Measurements from ENCODE around the gene MICAL1. TPM values are rescaled to one million over a fixed set of nuclear protein-coding genes. Genes with fewer than 3 reads are reported as not detected.

MICAL1 gene
- total RNA-seq, 1 experiment from 2014 or later, result 51.9 TPM

- Histone ChIP-seq H3K27ac (peak within 1 kb of the TSS; percentile 62), H3K36me3 (peaks cover 41% of the 10 kb centered on the region), H3K4me1 (replicated peaks) (peaks cover 37% of the 10 kb centered on the region), H3K4me3 (peak within 1 kb of the TSS; percentile 89), H3K9me3 (replicated peaks) (no peaks in the 10 kb centered on the region), H3K27me3 (replicated peaks) (no peaks in the 10 kb centered on the region)
- DNase-seq (ENCODE audit: low read depth in 1 of 2, low spot score in 2 of 2), result peak; percentile 83 to 93
Observed at GRCh38 chr6:109482905-109483734, 27.5 kb upstream of the MICAL1 start, which contains the start of gene ZBTB24. Gene ZBTB24, minus strand, starts transcription at chr6:109483219. Its CDS starts 1,193 bp downstream, at chr6:109482026.

GRCh38 chr6:109480993-109481480, 25.5 kb upstream of the MICAL1 start:
- Histone ChIP-seq H3K36me3 (peaks cover 60% of the 10 kb centered on the region), H3K27me3 (replicated peaks) (no peaks in the 10 kb centered on the region)
- no peak for DNase-seq (ENCODE audit: low read depth in 1 of 2, low spot score in 2 of 2)

GRCh38 chr6:109478841-109479624, 23.5 kb upstream of the MICAL1 start:
- peaks cover 50% of the 10 kb centered on the region for H3K4me1 ChIP-seq (replicated peaks)
- H3K36me3 ChIP-seq, result peaks cover 80% of the 10 kb centered on the region
- H3K27me3 ChIP-seq (replicated peaks), result no peaks in the 10 kb centered on the region
- no peak overlapping the region for H3K4me3 ChIP-seq
- peak overlapping the region; percentile 93 for H3K27ac ChIP-seq
- no peaks in the 10 kb centered on the region for H3K9me3 ChIP-seq (replicated peaks)
- no peak for DNase-seq (ENCODE audit: low read depth in 1 of 2, low spot score in 2 of 2)

More at GRCh38 chr6:109480993-109481480, 25.5 kb upstream of the MICAL1 start:
- Histone ChIP-seq H3K27ac (no peak overlapping the region), H3K4me1 (replicated peaks) (peaks cover 50% of the 10 kb centered on the region), H3K9me3 (replicated peaks) (no peaks in the 10 kb centered on the region), H3K4me3 (no peak overlapping the region)

DNA sequence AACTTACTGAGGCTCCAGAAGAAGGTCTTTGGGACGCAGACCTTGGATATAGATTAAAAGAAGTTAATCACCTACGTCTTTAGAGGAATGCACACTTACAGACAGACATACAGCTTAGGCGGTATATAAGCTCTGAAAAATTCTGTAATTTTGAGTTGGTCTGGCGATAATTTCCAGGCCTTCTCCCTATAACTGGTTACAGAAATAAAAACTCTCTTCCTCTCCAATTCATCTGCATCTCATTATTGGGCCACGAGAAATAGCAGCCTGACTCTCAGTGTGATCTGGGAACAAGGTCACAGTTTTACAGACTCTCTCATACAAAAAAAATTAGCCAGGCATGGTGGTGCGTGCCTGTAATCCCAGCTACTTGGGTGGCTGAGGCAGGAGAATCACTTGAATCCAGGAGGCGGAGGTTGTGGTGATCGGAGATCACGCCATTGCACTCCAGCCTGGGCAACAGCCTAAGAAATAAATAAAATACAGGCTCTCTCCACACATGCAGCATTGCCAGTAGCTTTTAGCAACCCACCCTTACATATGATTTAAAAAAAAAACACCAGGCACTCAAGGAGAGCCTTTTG, 22.7 kb upstream of the MICAL1 start:
- no peak overlapping the region for H3K4me3 ChIP-seq
- no peaks in the 10 kb centered on the region for H3K27me3 ChIP-seq (replicated peaks)
- H3K36me3 ChIP-seq, result peaks cover 83% of the 10 kb centered on the region
- H3K4me1 ChIP-seq (replicated peaks), result peaks cover 45% of the 10 kb centered on the region
- H3K27ac ChIP-seq, result peak overlapping the region; percentile 93
- peak in 1 of 2 experiments; percentile 53 for DNase-seq (ENCODE audit: low read depth in 1 of 2, low spot score in 2 of 2)
- H3K9me3 ChIP-seq (replicated peaks), result no peaks in the 10 kb centered on the region

DNA sequence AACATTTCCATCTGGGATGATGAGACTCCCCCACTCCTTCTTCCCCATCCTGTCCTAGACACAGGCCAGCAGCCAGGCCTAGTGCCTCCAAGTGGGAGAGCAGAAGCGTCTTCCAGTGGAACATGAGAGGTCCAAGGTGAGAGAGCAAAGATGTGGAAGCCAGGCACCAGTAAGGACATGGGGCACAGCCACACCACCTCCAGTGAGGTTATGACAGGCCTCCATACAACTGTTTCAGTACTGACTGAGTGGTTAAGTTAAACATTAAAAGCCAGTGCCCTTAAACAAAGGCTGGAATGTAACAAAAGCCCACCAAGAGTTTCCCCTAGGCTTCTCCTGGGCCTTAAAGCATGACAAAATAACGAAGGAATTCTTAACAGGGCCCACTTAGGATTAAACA, 22.2 kb upstream of the MICAL1 start:
- H3K4me3 ChIP-seq, result no peak overlapping the region
- peak overlapping the region; percentile 93 for H3K27ac ChIP-seq
- peak in 1 of 2 experiments; percentile 33 for DNase-seq (ENCODE audit: low read depth in 1 of 2, low spot score in 2 of 2)
- no peaks in the 10 kb centered on the region for H3K9me3 ChIP-seq (replicated peaks)
- peaks cover 86% of the 10 kb centered on the region for H3K36me3 ChIP-seq
- H3K4me1 ChIP-seq (replicated peaks), result peaks cover 45% of the 10 kb centered on the region
- H3K27me3 ChIP-seq (replicated peaks), result no peaks in the 10 kb centered on the region

DNA sequence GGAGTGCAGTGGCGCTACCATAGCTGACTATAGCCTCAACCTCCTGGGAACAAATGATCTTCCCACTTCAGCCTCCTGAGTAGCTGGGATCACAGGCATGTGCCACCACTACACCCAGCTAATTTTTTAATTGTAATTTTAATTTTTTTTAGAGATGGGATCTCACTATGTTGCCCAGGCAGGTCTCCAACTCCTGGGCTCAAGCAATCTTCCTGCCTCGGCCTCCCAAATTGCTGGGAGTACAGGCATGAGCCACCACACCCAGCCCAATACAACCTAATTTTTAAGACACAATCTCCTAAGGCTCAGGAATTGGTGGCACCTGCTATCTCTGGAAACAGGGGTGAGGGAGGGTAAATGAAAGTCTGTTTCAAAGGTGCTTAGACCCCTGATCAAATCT, 21.6 kb upstream of the MICAL1 start:
- H3K36me3 ChIP-seq, result peaks cover 91% of the 10 kb centered on the region
- H3K4me3 ChIP-seq, result no peak overlapping the region
- DNase-seq (ENCODE audit: low read depth in 1 of 2, low spot score in 2 of 2), result no peak
- no peaks in the 10 kb centered on the region for H3K27me3 ChIP-seq (replicated peaks)
- peaks cover 44% of the 10 kb centered on the region for H3K4me1 ChIP-seq (replicated peaks)
- peak overlapping the region; percentile 93 for H3K27ac ChIP-seq
- no peaks in the 10 kb centered on the region for H3K9me3 ChIP-seq (replicated peaks)

GRCh38 chr6:109475625-109476024, 20.1 kb upstream of the MICAL1 start:
- peaks cover 92% of the 10 kb centered on the region for H3K36me3 ChIP-seq
- H3K27ac ChIP-seq, result no peak overlapping the region
- H3K9me3 ChIP-seq (replicated peaks), result no peaks in the 10 kb centered on the region
- no peak for DNase-seq (ENCODE audit: low read depth in 1 of 2, low spot score in 2 of 2)
- H3K4me1 ChIP-seq (replicated peaks), result peaks cover 28% of the 10 kb centered on the region
- no peaks in the 10 kb centered on the region for H3K27me3 ChIP-seq (replicated peaks)
- H3K4me3 ChIP-seq, result no peak overlapping the region

GRCh38 chr6:109474995-109475394, 19.4 kb upstream of the MICAL1 start:
- Histone ChIP-seq H3K4me1 (replicated peaks) (peaks cover 28% of the 10 kb centered on the region), H3K9me3 (replicated peaks) (no peaks in the 10 kb centered on the region), H3K4me3 (no peak overlapping the region), H3K36me3 (peaks cover 92% of the 10 kb centered on the region), H3K27me3 (replicated peaks) (no peaks in the 10 kb centered on the region), H3K27ac (no peak overlapping the region)
- DNase-seq (ENCODE audit: low read depth in 1 of 2, low spot score in 2 of 2), result no peak

GRCh38 chr6:109473120-109473519, 17.5 kb upstream of the MICAL1 start:
- no peak overlapping the region for H3K4me3 ChIP-seq
- no peaks in the 10 kb centered on the region for H3K9me3 ChIP-seq (replicated peaks)
- no peaks in the 10 kb centered on the region for H3K27me3 ChIP-seq (replicated peaks)
- H3K36me3 ChIP-seq, result peaks cover 93% of the 10 kb centered on the region
- peaks cover 14% of the 10 kb centered on the region for H3K4me1 ChIP-seq (replicated peaks)
- no peak for DNase-seq (ENCODE audit: low read depth in 1 of 2, low spot score in 2 of 2)
- no peak overlapping the region for H3K27ac ChIP-seq

GRCh38 chr6:109472132-109472995, 16.8 kb upstream of the MICAL1 start:
- no peak for DNase-seq (ENCODE audit: low read depth in 1 of 2, low spot score in 2 of 2)
- Histone ChIP-seq H3K4me1 (replicated peaks) (peaks cover 10% of the 10 kb centered on the region), H3K4me3 (no peak overlapping the region), H3K9me3 (replicated peaks) (no peaks in the 10 kb centered on the region), H3K36me3 (peaks cover 93% of the 10 kb centered on the region), H3K27ac (no peak overlapping the region), H3K27me3 (replicated peaks) (no peaks in the 10 kb centered on the region)

DNA sequence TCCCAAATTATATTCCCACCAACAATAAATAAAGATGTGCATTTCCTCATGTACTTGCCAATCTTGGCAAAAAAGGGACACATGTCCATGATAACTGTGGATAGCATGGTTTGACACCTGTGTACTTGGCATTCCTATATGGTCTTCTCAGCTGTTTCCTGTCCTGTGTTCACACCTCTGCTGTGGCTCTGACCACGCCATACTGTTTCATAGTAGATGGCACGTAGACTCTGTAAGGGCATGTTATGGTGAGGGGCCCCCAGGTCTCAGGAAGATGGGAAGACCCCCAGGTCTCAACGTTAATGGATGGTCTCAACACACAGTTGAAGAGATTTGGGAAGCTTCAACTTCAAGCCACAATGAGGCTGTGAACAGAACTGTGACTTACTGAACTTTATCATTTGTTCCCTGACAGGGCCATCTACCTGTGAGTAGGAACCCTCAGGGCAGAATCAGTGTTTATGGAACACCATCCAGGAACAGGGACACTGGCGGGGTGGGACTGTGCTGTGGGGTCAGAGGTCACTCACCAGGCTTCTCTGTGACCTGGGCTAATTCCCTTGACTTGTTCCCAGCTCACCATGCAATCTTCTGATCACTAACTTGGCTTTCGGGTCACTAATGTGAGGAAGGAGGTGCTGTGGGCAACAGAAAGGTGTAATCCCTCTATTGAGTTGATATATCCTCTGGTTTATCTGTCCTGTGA, 15.7 kb upstream of the MICAL1 start:
- Histone ChIP-seq H3K27ac (no peak overlapping the region), H3K36me3 (peaks cover 93% of the 10 kb centered on the region), H3K4me1 (replicated peaks) (0 out of 2 replicates have a peak, but pooled peaks cover 5% of the 10 kb centered on the region), H3K27me3 (replicated peaks) (no peaks in the 10 kb centered on the region), H3K9me3 (replicated peaks) (no peaks in the 10 kb centered on the region), H3K4me3 (no peak overlapping the region)
- no peak for DNase-seq (ENCODE audit: low read depth in 1 of 2, low spot score in 2 of 2)

DNA sequence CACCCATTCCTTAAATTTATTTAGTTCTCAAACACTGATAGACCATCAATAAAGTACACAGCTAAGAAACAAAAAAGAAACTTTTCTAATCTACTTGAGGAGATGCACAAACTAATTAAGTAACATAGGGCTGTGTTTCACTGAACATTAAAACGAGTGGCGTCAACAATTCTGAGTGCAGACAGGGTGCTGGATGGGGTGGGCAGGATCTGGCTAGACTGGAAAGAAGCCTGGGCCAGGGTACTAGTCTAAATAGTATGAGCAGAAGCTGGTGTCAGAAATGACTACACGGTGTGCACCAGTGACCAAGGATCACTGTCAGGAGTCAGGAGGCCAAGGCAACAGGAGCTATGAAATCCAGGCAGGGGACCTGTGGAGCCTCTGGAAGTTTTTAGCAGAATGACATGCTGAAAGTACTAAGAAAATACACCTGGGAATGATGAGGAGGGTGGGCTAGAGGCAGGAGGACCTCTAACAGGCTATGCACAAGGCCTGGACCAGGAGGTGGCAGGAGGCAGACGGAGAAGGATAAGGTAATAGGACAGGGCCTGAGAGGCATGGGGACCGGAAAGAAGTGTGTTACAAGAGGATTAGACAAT, 14.1 kb upstream of the MICAL1 start:
- H3K27me3 ChIP-seq (replicated peaks), result no peaks in the 10 kb centered on the region
- no peak overlapping the region for H3K4me3 ChIP-seq
- peaks cover 93% of the 10 kb centered on the region for H3K36me3 ChIP-seq
- H3K27ac ChIP-seq, result no peak overlapping the region
- DNase-seq (ENCODE audit: low read depth in 1 of 2, low spot score in 2 of 2), result no peak
- H3K9me3 ChIP-seq (replicated peaks), result no peaks in the 10 kb centered on the region
- 0 out of 2 replicates have a peak, but pooled peaks cover 5% of the 10 kb centered on the region for H3K4me1 ChIP-seq (replicated peaks)

All from SJSA1 (cell line).